HUES64 (cell line): Measurements from ENCODE around the gene NANOGP8.
"Not testable (repeated sequence)": the region's sequence is repeated elsewhere in the genome, so short reads cannot be mapped to it uniquely, and the experiment has no call there.

ENCODE experiments used
- H3K27ac ChIP-seq: 2 replicates; pipeline ENCODE4 v1.7.0; 2013; ENCODE audit warnings: low read depth, low read length, inconsistent platforms
- H3K27me3 ChIP-seq: 2 replicates; pipeline ENCODE4 v1.6.1; 2013; ENCODE audit warnings: mild to moderate bottlenecking, low read length; ENCODE audit not compliant: insufficient read depth
- H3K36me3 ChIP-seq: 2 replicates; pipeline ENCODE4 v1.6.1; 2013; ENCODE audit warnings: mild to moderate bottlenecking, low read length; ENCODE audit not compliant: insufficient read depth
- H3K4me1 ChIP-seq: 2 replicates; pipeline ENCODE4 v1.6.1; 2013; ENCODE audit warnings: mild to moderate bottlenecking, low read length, moderate library complexity; ENCODE audit not compliant: insufficient read depth
- H3K4me3 ChIP-seq: 2 replicates; pipeline ENCODE4 v1.5.1; 2013; ENCODE audit warnings: mild to moderate bottlenecking, low read length, moderate library complexity
- H3K9ac ChIP-seq: 2 replicates; pipeline ENCODE4 v1.6.1; 2013; ENCODE audit warnings: mild to moderate bottlenecking, low read depth, low read length
- H3K9me3 ChIP-seq: 2 replicates; pipeline ENCODE4 v1.6.1; 2013; ENCODE audit warnings: low read depth, low read length; ENCODE audit not compliant: insufficient read depth
- WGBS: fragments of 150-250, 120-280 bp; methylation state at CpG from one replicate; pipeline ENCODE4 v1.1.7; 2013; ENCODE audit warnings: missing lambda C conversion rate; 5-methylcytosine and 5-hydroxymethylcytosine counted together

NANOGP8 gene

DNA sequence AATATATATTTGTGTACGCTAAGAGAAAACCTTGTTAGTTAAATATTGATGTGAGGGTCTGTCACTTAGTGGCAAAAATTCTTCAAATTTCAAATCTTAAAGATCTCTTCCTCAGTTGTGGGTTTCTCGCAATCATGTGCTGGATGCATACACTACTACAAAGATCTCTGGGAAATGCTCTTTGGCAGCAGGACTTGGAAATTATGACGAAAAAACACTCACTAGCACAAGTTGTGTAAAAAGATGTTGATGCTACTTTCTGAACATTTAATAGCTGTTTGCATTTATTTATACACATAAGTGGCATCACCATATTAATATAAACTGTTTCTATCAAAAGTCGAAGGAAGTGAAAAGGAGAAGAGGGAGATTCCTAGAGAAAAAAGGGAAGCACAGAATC, 10.8 kb upstream of the NANOGP8 start:
- no peaks in the 10 kb centered on the region for H3K4me1 ChIP-seq
- no peaks in the 10 kb centered on the region for H3K27me3 ChIP-seq
- H3K27ac ChIP-seq: no peak overlapping the region
- no peaks in the 10 kb centered on the region for H3K9me3 ChIP-seq
- no peak overlapping the region for H3K9ac ChIP-seq
- WGBS: 100% methylated on average over 1 of the region's 4 CpGs
- no peak overlapping the region for H3K4me3 ChIP-seq
- H3K36me3 ChIP-seq: no peaks in the 10 kb centered on the region

DNA sequence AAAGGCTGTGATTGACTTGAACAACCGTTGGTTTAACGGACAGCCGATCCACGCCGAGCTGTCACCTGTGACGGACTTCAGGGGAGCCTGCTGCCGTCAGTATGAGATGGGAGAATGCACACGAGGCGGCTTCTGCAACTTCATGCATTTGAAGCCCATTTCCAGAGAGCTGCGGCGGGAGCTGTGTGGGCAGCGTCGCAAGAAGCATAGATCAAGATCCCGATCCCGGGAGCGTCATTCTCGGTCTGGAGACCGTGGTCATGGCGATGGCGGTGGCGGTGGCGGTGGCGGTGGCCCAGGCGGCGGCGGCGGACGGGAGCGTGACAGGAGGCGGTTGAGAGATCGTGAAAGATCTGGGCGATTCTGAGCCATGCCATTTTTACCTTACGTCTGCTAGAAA, 7.8 kb upstream of the NANOGP8 start:
- Histone ChIP-seq H3K27ac (no peak overlapping the region), H3K4me1 (0 out of 2 replicates have a peak, but pooled peaks cover 4% of the 10 kb centered on the region), H3K4me3 (no peak overlapping the region), H3K9ac (no peak overlapping the region), H3K27me3 (no peaks in the 10 kb centered on the region), H3K36me3 (no peaks in the 10 kb centered on the region), H3K9me3 (no peaks in the 10 kb centered on the region)
- WGBS: 96% methylated on average over 30 of the region's 33 CpGs

DNA sequence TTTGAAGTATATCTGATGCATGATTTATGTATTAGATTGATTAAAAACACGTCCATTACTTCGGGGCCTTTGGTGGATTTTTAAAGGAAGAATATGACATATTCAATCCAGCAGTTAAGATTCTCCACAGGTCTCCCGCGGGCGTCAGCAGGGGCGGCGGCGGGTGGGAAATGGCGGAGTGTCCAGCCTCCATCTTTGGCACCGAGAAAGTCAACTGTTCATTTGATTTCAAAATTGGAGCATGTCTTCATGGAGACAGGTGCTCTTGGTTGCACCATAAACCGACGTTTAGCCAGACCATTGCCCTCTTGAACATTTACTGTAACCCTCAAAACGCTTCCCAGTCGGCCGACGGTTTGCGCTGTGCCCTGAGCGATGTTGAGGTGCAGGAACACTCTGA, 7.2 kb upstream of the NANOGP8 start:
- Histone ChIP-seq H3K9ac (no peak overlapping the region), H3K9me3 (no peaks in the 10 kb centered on the region), H3K36me3 (no peaks in the 10 kb centered on the region), H3K4me1 (0 out of 2 replicates have a peak, but pooled peaks cover 4% of the 10 kb centered on the region), H3K4me3 (no peak overlapping the region), H3K27me3 (no peaks in the 10 kb centered on the region), H3K27ac (no peak overlapping the region)
- WGBS: 96% methylated on average over 18 of the region's 18 CpGs

DNA sequence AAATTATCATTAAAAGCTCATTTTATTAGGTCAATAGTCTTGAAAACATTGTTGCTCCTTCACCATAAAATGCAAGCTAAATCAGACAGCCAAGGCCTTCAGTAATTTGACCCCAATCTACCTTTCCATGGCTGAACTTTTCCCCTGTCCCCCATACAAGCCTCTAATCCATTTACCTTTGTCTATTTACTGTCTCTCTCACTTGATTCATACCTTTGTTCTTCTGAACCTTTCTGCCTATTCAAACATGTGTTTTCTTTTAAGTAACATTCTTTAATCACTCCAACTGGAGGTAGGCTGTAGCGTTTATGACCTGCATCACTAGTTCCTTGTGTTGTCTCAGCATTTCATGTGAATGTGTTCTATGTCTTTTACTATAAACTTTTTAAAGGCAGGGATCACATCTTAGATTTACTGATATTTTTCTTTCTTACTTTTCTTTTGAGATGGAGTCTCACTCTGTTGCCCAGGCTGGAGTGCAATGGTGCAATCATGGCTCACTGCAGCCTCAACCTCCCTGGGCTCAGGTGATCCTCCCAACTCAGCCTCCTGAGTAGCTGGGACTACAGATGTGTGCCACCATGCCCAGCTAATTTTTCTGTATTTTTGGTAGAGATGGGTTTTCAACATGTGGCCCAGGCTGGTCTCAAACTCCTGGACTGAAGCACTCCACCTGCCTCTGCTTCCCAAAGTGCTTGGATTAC, 5.2 kb upstream of the NANOGP8 start:
- Histone ChIP-seq H3K9ac (no peak overlapping the region), H3K9me3 (no peaks in the 10 kb centered on the region), H3K4me3 (no peak overlapping the region), H3K27me3 (no peaks in the 10 kb centered on the region), H3K4me1 (0 out of 2 replicates have a peak, but pooled peaks cover 4% of the 10 kb centered on the region), H3K27ac (no peak overlapping the region), H3K36me3 (no peaks in the 10 kb centered on the region)
- no CpG with 5 or more reads among the region's 1 CpG for WGBS

DNA sequence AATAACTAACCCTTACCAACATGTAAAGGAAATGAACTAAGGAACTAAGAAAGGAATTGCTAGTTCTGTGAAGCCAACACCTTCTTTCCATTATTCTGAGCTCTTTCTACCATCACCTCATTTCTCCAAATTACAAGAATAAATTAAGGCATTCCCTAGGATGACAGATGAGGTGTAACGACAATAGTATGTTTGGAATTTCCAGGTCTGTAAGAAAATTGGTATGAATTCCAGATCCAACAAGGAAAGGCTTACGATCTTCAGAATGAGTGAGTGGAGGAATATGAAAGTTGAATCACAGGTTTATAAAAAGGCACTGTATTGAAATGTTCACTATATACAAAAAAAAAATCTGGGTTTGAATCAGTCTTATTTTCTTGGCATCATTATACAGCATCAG, 4.5 kb upstream of the NANOGP8 start:
- Histone ChIP-seq H3K36me3 (no peaks in the 10 kb centered on the region), H3K9me3 (no peaks in the 10 kb centered on the region), H3K27me3 (no peaks in the 10 kb centered on the region), H3K27ac (no peak overlapping the region), H3K4me1 (0 out of 2 replicates have a peak, but pooled peaks cover 4% of the 10 kb centered on the region), H3K4me3 (no peak overlapping the region), H3K9ac (no peak overlapping the region)
- 88% methylated on average over 2 of the region's 2 CpGs for WGBS

DNA sequence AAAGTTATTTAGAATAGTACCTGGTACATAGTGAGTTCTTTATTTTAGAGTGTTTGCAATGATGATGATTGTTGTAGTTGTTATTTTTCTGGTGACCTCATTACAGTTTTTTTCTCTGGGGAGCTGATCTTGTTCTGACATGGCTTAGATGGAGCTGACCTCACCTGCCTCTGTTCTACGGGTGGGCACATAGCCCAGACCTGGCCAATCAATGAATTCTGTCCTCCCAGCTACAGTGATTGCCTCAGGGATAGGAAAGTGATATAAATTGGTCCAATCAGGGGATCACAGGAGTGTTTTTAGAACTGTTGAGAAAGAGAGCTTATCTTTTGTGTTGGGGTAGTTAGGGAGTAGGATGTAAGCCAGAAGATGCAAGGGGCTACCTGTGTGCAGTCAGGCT, 3.2 kb upstream of the NANOGP8 start:
- H3K4me1 ChIP-seq: 0 out of 2 replicates have a peak, but pooled peaks cover 4% of the 10 kb centered on the region
- no peak overlapping the region for H3K4me3 ChIP-seq
- H3K36me3 ChIP-seq: no peaks in the 10 kb centered on the region
- no peak overlapping the region for H3K27ac ChIP-seq
- H3K27me3 ChIP-seq: no peaks in the 10 kb centered on the region
- no peaks in the 10 kb centered on the region for H3K9me3 ChIP-seq
- 95% methylated on average over 1 of the region's 1 CpG for WGBS
- no peak overlapping the region for H3K9ac ChIP-seq

DNA sequence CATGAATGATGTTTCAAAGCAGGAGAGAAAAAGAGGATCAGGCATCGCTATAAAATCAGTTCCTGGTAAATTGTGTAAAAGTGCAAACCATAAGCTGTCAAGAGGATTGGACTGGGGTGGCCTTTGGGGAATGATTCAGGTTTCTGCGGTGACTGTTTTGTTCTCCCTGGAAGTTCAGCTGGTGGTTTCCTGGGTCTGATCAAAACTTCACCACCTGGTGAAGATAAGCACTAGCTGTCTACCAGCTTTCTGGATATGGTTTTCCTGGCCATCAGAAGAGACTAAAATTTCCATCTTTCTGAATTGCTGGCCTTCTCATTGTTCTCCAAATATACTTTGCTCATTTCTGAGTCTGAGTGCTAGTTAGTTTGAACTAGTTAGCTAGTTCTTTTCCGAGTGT, 2.7 kb upstream of the NANOGP8 start:
- Histone ChIP-seq H3K9me3 (0 out of 2 replicates have a peak, but pooled peaks cover 2% of the 10 kb centered on the region), H3K27ac (no peak overlapping the region), H3K9ac (no peak overlapping the region), H3K36me3 (no peaks in the 10 kb centered on the region), H3K4me1 (0 out of 2 replicates have a peak, but pooled peaks cover 4% of the 10 kb centered on the region), H3K27me3 (no peaks in the 10 kb centered on the region), H3K4me3 (no peak overlapping the region)
- WGBS: 90% methylated on average over 3 of the region's 3 CpGs

DNA sequence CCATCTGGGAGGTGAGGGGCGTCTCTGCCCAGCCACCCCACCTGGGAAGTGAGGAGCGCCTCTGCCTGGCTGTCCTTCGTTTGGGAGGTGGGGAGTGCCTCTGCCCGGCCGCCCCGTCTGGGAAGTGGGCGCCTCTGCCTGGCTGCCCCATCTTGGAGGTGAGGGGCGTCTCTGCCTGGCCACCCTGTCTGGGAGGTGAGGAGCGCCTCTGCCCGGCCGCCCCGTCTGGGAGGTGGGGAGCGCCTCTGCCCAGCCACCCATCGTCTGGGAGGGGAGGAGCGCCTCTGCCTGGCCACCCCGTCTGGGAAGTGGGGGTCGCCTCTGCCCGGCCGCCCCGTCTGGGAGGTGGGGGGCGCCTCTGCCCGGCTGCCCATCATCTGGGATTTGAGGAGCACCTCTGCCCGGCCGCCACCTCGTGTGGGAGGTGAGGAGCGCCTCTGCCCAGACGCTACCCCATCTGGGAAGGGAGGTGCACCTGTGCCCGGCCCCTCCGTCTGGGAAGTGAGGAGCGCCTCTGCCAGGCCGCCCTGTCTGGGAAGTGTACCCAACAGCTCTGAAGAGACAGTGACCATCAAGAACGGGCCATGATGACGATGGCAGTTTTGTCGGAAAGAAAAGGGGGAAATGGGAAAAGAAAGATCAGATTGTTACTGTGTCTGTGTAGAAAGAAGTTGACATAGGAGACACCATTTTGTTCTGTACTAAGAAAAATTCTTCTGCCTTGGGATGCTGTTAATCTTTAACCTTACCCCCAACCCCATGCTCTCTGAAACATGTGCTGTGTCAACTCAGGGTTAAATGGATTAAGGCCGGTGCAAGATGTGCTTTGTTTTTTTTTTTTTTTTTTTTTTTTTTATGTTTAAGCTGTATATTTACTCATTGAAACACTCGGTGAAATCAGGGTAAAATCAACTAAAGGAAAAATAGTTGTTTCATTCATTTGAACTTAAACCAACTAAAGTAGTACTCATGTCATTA, 2.4 kb downstream of the NANOGP8 start:
- H3K4me1 ChIP-seq, H3K36me3 ChIP-seq, H3K9ac ChIP-seq, H3K27me3 ChIP-seq, H3K27ac ChIP-seq, H3K4me3 ChIP-seq: not testable (repeated sequence)
- WGBS: 97% methylated on average over 35 of the region's 36 CpGs
- peaks cover 11% of the 10 kb centered on the region; the same call in 1 of the 2 replicates for H3K9me3 ChIP-seq

DNA sequence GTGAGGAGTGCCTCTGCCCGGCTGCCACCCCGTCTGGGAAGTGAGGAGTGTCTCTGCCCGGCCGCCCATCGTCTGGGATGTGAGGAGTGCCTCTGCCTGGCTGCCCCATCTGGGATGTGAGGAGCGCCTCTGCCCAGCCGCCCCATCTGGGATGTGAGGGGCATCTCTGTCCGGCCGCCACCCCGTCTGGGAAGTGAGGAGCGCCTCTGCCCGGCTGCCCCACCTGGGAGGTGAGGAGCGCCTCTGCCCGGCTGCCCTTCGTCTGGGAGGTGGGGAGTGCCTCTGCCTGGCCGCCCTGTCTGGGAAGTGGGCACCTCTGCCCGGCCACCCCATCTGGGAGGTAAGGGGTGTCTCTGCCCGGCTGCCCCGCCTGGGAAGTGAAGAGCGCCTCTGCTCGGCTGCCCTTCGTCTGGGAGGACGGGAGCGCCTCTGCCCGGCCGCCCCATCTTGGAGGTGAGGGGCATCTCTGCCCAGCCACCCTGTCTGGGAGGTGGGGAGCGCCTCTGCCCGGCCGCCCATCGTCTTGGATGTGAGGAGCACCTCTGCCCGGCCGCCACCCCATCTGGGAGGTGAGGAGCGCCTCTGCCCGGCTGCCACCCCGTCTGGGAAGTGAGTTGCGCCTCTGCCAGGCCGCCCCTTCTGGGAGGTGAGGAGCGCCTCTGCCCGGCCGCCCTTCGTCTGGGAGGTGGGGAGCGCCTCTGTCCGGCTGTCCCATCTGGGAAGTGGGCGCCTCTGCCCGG, 3.3 kb downstream of the NANOGP8 start:
- H3K4me1 ChIP-seq, H3K36me3 ChIP-seq, H3K27me3 ChIP-seq, H3K9ac ChIP-seq, H3K4me3 ChIP-seq, H3K27ac ChIP-seq: not testable (repeated sequence)
- peaks cover 11% of the 10 kb centered on the region; the same call in 1 of the 2 replicates for H3K9me3 ChIP-seq
- WGBS: 93% methylated on average over 45 of the region's 45 CpGs

DNA sequence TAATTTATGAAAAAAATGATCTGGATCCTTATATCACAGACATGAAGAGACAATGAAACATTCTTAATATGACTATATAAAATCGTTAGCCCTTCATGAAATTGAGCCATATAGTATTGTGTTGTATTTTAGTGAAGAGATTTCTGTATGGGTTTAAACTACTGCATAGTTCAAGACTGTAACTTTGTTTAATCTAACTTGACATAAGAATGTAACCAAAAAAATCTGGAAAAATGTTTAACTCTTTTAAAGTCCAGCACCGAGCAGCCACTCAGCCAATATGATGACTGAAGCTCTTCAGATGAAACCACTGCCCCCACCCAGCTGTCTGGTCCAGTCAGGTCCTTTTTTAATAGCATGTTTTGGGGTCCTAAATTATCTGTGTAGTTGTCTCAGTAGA, 4.9 kb downstream of the NANOGP8 start:
- Histone ChIP-seq H3K9me3 (peaks cover 11% of the 10 kb centered on the region; the same call in 1 of the 2 replicates), H3K9ac (no peak overlapping the region), H3K4me3 (no peak overlapping the region), H3K27me3 (no peaks in the 10 kb centered on the region), H3K36me3 (no peaks in the 10 kb centered on the region), H3K27ac (no peak overlapping the region), H3K4me1 (peaks cover 3% of the 10 kb centered on the region; the same call in 1 of the 2 replicates)
- WGBS: 96% methylated on average over 1 of the region's 2 CpGs
